HG03045 (cell line): ENCODE results near the gene MYO5B.
"Not testable (repeated sequence)": the region's sequence is repeated elsewhere in the genome, so short reads cannot be mapped to it uniquely, and the experiment has no call there.

Experiments
- ATAC-seq: cut with Tn5 transposase; IDR thresholded peaks from one replicate; pipeline ENCODE4 v1.9.1; 2021; ENCODE audit warnings: mild to moderate bottlenecking, moderate library complexity; ENCODE audit not compliant: unreplicated experiment

The MYO5B gene

DNA sequence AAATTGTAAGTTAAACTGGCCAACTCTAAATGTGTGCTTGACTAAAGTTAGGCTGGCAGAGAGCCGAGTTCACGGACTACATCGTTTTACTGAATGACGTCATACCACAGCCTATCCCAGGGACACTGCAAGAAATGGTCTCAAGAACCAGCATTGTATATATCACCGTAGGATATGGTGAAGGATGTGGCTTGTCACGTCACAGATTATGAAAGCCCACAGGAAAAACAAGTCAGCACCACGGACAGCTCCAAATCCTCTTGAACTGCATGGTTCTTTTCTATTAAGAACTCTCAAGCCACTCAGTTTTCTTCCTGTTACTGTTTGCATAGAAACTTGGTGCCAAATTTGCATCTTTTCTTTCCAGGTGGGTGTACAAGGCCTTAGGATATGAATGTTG, 296.5 kb downstream of the MYO5B start:
- no peak for ATAC-seq

GRCh38 chr18:49894517-49895226, 300.3 kb downstream of the MYO5B start:
- no peak for ATAC-seq

GRCh38 chr18:49893036-49893435, 301.9 kb downstream of the MYO5B start:
- no peak for ATAC-seq

DNA sequence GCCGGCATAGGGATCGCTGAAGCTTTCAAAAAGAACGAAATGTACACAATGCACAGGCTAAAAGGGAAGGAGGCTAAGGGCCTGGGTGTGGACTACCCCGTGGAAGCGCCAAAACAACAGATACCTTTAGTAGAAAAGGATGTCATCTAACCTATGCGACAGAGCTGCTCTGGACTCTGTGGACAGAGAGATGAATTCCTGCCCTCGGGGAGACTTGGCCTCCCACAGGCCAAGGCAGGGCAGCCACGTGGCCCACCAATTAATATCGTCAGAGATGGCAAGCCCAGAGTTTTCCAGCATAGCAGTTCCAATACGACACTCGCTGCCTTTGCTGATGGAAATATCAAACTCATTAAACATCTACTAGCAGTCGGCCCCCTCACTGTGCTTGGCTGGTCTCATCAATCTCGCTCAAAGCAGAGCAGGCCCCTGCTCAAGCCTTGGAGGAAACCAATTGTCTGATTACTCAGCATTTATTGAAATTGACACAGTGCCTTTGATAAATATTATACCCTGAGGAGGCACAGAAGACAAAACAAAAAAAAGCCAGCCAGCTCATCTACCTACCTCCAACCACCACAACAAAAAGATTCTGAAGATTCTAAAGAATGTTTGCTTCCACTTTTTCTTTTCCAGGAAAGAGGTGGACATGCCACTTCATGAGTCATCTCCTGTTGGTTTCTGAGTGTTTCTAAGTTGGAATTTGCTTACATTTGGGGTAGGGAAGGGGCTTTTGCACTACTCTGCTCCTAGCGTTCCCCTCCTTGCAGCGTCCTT, 302.6 kb downstream of the MYO5B start:
- ATAC-seq: no peak

DNA sequence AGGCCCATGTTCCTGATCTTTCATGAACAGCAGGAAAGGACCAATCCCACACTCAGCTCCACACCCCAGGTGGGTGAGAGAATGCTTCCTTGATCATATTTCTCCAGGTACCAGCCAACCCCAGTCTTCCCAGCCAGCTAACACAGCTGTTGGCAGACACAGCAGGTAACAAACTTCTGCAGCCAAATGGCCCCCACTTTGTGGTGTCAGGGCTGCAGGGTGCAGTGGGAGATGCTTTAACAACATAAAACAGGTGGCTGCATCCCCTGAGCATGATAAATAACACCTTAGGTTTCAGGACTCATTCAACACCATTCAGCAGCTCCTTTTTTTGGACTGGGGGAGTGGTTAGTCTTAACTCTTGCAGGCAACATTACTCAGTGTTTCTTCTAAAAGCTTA, 304.9 kb downstream of the MYO5B start:
- ATAC-seq: no peak

DNA sequence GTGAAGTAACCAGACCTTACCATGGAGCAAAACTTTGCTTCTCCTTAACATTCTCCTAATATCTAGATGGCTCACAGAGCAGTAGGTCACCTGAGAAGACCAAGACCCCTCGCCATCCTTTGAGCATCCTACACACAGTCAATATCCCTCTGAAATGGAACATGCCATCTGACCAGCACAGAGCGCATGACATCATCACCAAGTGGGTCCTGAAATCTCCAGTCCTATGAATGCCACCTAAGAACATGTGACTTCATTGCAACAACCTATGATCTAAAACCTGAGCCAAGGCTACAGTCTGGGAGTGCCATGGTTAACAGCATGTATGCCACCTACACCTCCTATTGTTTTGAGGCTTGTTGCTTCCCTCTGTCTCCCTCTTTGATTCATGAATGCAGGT, 305.4 kb downstream of the MYO5B start:
- not testable (repeated sequence) for ATAC-seq

DNA sequence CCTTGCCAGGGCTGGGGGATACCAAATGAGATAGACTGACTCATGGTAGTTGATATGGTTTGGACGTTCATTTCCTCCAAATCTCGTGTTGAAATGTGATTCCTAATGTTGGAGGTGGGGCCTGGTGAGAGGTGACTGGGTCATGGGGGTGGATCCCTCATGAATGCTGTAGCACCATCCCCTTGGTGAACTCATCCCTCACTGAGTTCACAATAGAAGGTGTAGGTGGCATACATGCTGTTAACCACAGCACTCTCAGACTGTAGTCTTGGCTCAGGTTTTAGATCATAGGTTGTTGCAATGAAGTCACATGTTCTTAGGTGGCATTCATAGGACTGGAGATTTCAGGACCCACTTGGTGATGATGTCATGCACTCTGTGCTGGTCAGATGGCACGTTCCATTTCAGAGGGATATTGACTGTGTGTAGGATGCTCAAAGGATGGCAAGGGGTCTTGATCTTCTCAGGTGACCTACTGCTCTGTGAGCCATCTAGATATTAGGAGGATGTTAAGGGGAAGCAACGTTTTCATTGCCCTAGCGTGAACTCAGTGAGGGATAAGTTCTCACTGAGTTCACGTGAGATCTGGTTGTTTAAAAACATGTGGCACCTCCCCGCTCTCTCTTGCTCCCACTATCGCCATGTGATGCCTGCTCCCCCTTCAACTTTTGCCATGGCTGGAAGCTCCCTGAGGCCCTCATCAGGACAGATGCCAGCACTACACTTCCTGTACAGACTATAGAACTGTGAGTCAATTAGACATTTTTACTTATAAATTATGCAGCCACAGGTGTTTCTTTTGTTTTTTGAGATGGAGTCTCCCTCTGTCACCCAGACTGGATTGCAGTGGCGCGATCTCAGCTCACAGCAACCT, 307.8 kb downstream of the MYO5B start:
- ATAC-seq: no peak

DNA sequence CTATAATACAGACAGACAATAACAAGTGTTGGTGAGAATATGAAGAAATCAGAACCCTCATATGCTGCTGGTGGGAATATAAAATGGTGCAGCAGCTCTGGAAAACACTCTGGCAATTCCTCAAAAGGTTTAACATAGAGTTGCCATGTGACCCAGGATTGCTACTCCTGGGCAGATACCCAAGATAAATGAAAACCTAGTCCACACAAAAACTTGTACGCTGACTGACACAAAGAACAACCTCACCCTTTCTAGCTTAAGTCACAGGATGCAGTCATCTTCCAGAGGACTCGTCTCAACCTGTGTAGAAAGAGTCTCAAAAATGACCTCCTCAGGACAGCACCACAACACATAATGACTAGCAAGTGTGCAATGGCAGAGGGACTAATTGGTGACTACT, 310.0 kb downstream of the MYO5B start:
- no peak for ATAC-seq

- ATAC-seq: no peak
These were observed 310.5 kb downstream of the MYO5B start for GRCh38 chr18:49884465-49884864.

GRCh38 chr18:49880661-49881060, 314.3 kb downstream of the MYO5B start:
- no peak for ATAC-seq

DNA sequence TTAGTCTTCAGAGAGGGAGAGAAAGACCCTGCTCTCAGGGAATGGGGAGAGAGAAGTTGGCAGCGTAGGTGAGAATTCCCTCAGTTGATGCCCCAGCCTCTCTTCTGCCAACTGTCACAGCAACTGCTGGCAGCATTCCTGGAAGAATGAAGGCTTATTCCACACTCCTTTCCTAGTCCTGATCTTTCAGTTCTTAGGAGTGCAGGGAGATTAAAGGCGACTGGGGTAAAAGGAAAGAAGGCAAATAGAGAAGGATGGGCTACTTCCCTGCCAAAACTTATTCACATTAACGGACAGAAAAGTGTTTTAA, 315.7 kb downstream of the MYO5B start:
- no peak for ATAC-seq

DNA sequence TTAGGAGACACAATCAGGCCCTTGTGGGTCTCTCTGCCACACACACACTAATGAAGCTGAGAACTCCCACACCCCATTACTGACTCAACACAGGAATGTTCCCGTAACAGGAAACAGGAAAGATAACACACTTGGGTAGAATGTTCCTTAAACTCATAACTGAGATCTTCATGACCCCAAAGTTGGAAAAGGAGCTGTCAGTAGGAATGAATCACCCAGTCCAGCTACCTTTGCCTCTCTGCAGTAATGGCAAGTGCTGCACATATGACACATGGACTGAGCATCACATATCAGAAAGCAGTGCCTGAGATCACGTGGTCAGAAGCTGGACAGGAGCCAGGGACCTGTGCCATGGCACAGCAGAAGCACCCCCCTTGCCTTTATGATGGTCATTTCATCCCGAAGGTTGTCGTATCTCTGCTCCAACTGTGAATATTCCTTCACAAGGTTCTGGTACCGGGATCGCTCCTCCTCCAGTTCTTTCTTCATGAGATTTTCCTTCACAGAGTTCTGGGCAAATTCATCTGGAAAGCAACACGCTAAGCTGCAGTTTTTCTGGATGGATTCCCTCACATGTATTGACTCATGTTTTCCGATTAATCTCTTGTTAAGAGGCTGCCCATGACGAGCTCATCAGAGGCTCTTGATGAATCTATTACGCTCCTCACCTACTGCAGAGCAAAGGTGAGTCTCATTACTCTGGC, 316.2 kb downstream of the MYO5B start:
- ATAC-seq: no peak

DNA sequence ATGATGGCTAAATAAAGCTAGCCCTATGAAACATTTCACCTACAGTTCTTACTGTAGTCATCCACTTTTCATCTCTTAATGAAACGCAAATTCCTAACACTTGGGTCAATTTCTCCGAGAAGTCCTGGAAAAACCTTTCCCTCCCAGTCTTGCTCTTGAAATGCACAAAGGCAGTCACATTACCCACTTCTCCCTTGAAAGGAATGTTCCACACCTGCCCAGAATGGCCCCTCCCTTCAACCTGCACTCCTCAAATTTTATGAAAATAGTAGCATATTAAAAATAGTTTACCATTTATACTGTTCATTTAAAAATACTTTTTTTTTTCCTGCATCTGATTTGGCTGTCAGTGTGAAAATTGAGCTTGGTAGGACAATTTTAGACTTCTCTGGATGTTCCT, 316.9 kb downstream of the MYO5B start:
- ATAC-seq: no peak

GRCh38 chr18:49876536-49876935, 318.4 kb downstream of the MYO5B start:
- no peak for ATAC-seq

DNA sequence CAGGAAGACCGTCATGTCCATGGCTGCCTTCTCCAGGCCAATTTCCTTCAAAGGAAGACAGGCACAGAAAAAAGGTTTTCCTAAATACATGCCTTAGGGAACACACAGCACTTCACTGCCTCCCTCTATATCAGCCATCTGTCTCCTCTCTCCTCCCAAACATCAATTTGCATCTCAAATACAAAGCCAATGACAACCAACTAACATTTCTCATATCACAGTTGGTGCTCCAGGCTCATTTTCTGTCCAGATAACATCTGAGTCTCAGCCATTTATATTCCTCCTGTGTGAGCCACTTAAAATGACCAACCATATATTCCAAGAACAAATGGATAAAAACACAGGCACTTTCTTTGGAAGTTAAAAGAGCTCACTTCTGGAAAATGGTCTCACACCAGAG, 319.2 kb downstream of the MYO5B start:
- no peak for ATAC-seq

- ATAC-seq: no peak
These were observed 319.8 kb downstream of the MYO5B start for GRCh38 chr18:49875155-49875554.

- ATAC-seq: no peak
These were observed 320.7 kb downstream of the MYO5B start for GRCh38 chr18:49874238-49874637.

DNA sequence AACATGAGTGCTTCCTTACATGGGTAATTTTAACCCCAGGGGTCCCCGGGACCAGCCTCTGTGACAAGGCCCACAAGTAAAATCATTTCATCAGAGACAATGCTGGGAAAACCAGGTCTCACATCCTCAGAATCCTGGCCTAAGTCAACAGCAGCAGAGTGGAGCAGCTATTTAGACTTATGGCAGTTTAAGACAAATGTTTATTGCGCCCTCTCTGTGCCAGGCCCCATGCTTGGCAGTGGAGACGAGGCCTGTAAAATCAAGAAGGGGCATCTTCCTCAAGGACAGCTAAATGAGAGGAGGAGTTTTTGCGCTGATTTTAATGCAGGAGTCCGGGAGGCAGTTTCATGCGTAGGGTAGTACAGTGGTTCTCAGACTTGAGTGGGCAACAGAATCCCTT, 325.6 kb downstream of the MYO5B start:
- no peak for ATAC-seq

GRCh38 chr18:49866680-49867079, 328.3 kb downstream of the MYO5B start:
- no peak for ATAC-seq

DNA sequence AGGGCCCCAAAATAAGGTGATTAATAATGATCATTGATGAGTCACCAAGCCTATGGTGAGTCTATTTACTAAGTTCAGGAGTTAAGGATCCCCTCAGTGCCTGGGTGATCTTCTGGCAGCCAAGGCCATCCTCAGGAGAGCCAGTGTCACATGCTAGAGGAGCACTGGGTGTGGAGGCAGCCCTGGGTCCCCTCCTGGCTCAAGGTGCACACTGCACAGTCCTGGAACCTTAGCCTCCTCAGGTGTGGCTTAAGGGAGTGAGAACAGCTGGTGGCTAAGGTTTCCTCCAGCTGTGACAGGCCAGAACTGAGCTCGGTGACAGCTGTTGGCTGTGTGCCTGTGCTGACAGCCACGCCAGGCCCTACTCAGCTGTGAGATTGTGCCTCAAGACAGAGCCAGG, 329.5 kb downstream of the MYO5B start:
- ATAC-seq: no peak
